Neutrophil (primary cell): Measurements from ENCODE around the gene ZNF2.
"Not testable (repeated sequence)": the region's sequence is repeated elsewhere in the genome, so short reads cannot be mapped to it uniquely, and the experiment has no call there.

ENCODE experiments used
- H3K27ac ChIP-seq: fragments of 200-600 bp; sonication (generic); 2 replicates; pipeline ENCODE4 v1.5.1; 2016; ENCODE audit warnings: mild to moderate bottlenecking, moderate library complexity
- H3K27me3 ChIP-seq: fragments of 200-600 bp; sonication (generic); 2 replicates; pipeline ENCODE4 v1.6.0; 2016; ENCODE audit warnings: mild to moderate bottlenecking
- H3K36me3 ChIP-seq: fragments of 200-600 bp; sonication (generic); 2 replicates; pipeline ENCODE4 v1.5.1; 2017
- H3K4me1 ChIP-seq, 2 experiments: fragments of 200-600 bp in 1 of 2; sonication (generic) in 1 of 2; 1 replicate in 1 of 2; 2 replicates in 1 of 2; pipeline versions ENCODE4 v1.5.1 to v1.6.1; 2013 to 2016; ENCODE audit warnings: low read depth in 1 of 2, low read length in 1 of 2, mild to moderate bottlenecking in 1 of 2, moderate library complexity in 1 of 2; ENCODE audit not compliant: control insufficient read depth in 1 of 2, insufficient read depth in 1 of 2
- H3K4me3 ChIP-seq, 2 experiments: fragments of 200-600 bp in 1 of 2; sonication (generic) in 1 of 2; 1 replicate in 1 of 2; 2 replicates in 1 of 2; pipeline ENCODE4 v1.5.1; 2013 to 2016; ENCODE audit warnings: low read depth in 1 of 2, low read length in 1 of 2, mild to moderate bottlenecking in 1 of 2, moderate library complexity in 1 of 2
- H3K9me3 ChIP-seq: fragments of 200-600 bp; sonication (generic); 2 replicates; pipeline ENCODE4 v1.5.1; 2016
- CTCF ChIP-seq: fragments of 200-600 bp; sonication (generic); IDR thresholded peaks from 2 replicates; pipeline ENCODE4 v1.5.1; 2016; ENCODE audit warnings: antibody characterized with exemption

ZNF2 gene

GRCh38 chr2:95181774-95182173 lies 16.2 kb downstream of the ZNF2 start:
- Histone ChIP-seq H3K4me1 (no peaks in the 10 kb centered on the region), H3K36me3 (peaks cover 29% of the 10 kb centered on the region), H3K27me3 (no peaks in the 10 kb centered on the region), H3K9me3 (peaks cover 11% of the 10 kb centered on the region), H3K27ac (no peak overlapping the region), H3K4me3 (no peak overlapping the region)
- TF ChIP-seq CTCF: no peak

GRCh38 chr2:95185197-95185596 lies 19.6 kb downstream of the ZNF2 start:
- H3K4me1 ChIP-seq: no peaks in the 10 kb centered on the region
- no peak overlapping the region for H3K27ac ChIP-seq
- TF ChIP-seq CTCF: no peak
- H3K4me3 ChIP-seq: no peak overlapping the region
- no peaks in the 10 kb centered on the region for H3K27me3 ChIP-seq
- peaks cover 11% of the 10 kb centered on the region for H3K9me3 ChIP-seq
- H3K36me3 ChIP-seq: peaks cover 17% of the 10 kb centered on the region

GRCh38 chr2:95185973-95186372 lies 20.4 kb downstream of the ZNF2 start:
- H3K4me1 ChIP-seq: no peaks in the 10 kb centered on the region
- peaks cover 8% of the 10 kb centered on the region for H3K9me3 ChIP-seq
- no peak overlapping the region for H3K4me3 ChIP-seq
- H3K27ac ChIP-seq: no peak overlapping the region
- no peak for TF ChIP-seq CTCF
- peaks cover 5% of the 10 kb centered on the region for H3K27me3 ChIP-seq
- peaks cover 10% of the 10 kb centered on the region for H3K36me3 ChIP-seq

GRCh38 chr2:95192956-95193355 lies 27.3 kb downstream of the ZNF2 start:
- not testable (repeated sequence) for H3K27ac ChIP-seq, H3K9me3 ChIP-seq, H3K4me3 ChIP-seq, H3K4me1 ChIP-seq, H3K36me3 ChIP-seq
- H3K27me3 ChIP-seq: peaks cover 20% of the 10 kb centered on the region

GRCh38 chr2:95203911-95204310 lies 38.3 kb downstream of the ZNF2 start:
- Histone ChIP-seq H3K4me3 (no peak overlapping the region), H3K36me3 (no peaks in the 10 kb centered on the region), H3K9me3 (no peaks in the 10 kb centered on the region), H3K27me3 (peaks cover 23% of the 10 kb centered on the region), H3K27ac (no peak overlapping the region), H3K4me1 (peaks cover 4 to 11% of the 10 kb centered on the region in 2 experiments)
- TF ChIP-seq CTCF: no peak

- Histone ChIP-seq H3K27ac (no peak overlapping the region), H3K36me3 (no peaks in the 10 kb centered on the region)
- no peak for TF ChIP-seq CTCF
Measured at GRCh38 chr2:95204396-95204795, 38.8 kb downstream of the ZNF2 start.

More at GRCh38 chr2:95204396-95204795, 38.8 kb downstream of the ZNF2 start:
- Histone ChIP-seq H3K9me3 (no peaks in the 10 kb centered on the region), H3K4me1 (peaks cover 4 to 11% of the 10 kb centered on the region in 2 experiments), H3K27me3 (peaks cover 23% of the 10 kb centered on the region), H3K4me3 (no peak overlapping the region)
